ENCODE data around the gene LRP1. TPM values are rescaled to one million over a fixed set of nuclear protein-coding genes. Genes with fewer than 3 reads are reported as not detected.

Gene LRP1
- total and polyA plus RNA-seq, 2 experiments from 2014 or later, result 47.8 to 76.8 TPM

GRCh38 chr12:57149245-57149900 is 21.1 kb downstream of the LRP1 start:
- no peaks in the 10 kb centered on the region for H3K36me3 ChIP-seq (replicated peaks; ENCODE audit: insufficient read depth, low read depth)
- no peak for TF ChIP-seq CTCF (IDR thresholded peaks at IDR 0.05; ENCODE audit: poor library complexity)
- TF ChIP-seq EZH2 (IDR thresholded peaks at IDR 0.05; ENCODE audit: borderline replicate concordance), result no peak
- no peak for TF ChIP-seq EZH2phosphoT487 (IDR thresholded peaks at IDR 0.05; ENCODE audit: low read depth, severe bottlenecking, unreplicated experiment)
- peak overlapping the region; percentile 71 for H3K4me2 ChIP-seq
- no peaks in the 10 kb centered on the region for H3K9me3 ChIP-seq (ENCODE audit: low read depth)
- peak overlapping the region; percentile 98 for H3K27ac ChIP-seq
- H3K9me2 ChIP-seq (replicated peaks; ENCODE audit: insufficient read depth), result no peaks in the 10 kb centered on the region
- H3K4me1 ChIP-seq (ENCODE audit: insufficient read depth), result peaks cover 75% of the 10 kb centered on the region
- no peak overlapping the region for H3K4me3 ChIP-seq
- peak; percentile 56 for DNase-seq (ENCODE audit: low spot score)
- no peak overlapping the region for H2AFZ ChIP-seq
- no peaks in the 10 kb centered on the region for H3K27me3 ChIP-seq
- 64% methylated on average over 13 of the region's 13 CpGs for WGBS (ENCODE audit: low lambda C conversion rate, missing lambda C conversion rate)
- no peaks in the 10 kb centered on the region for H4K20me1 ChIP-seq (ENCODE audit: insufficient read depth, poor library complexity, severe bottlenecking)
- peaks cover 42% of the 10 kb centered on the region for H3K79me2 ChIP-seq

GRCh38 chr12:57150400-57151000 is 22.2 kb downstream of the LRP1 start:
- no peak overlapping the region for H3K4me2 ChIP-seq
- peaks cover 70% of the 10 kb centered on the region for H3K4me1 ChIP-seq (ENCODE audit: insufficient read depth)
- peaks cover 36% of the 10 kb centered on the region for H3K79me2 ChIP-seq
- 92% methylated on average over 6 of the region's 6 CpGs for WGBS (ENCODE audit: low lambda C conversion rate, missing lambda C conversion rate)
- H3K36me3 ChIP-seq (replicated peaks; ENCODE audit: insufficient read depth, low read depth), result no peaks in the 10 kb centered on the region
- H3K9me2 ChIP-seq (replicated peaks; ENCODE audit: insufficient read depth), result no peaks in the 10 kb centered on the region
- no peaks in the 10 kb centered on the region for H3K9me3 ChIP-seq (ENCODE audit: low read depth)
- H3K4me3 ChIP-seq, result no peak overlapping the region
- peak overlapping the region; percentile 98 for H3K27ac ChIP-seq
- no peaks in the 10 kb centered on the region for H3K27me3 ChIP-seq
- H2AFZ ChIP-seq, result no peak overlapping the region
- no peak for DNase-seq (ENCODE audit: low spot score)
- TF ChIP-seq CTCF (IDR thresholded peaks at IDR 0.05; ENCODE audit: poor library complexity), result no peak
- no peak for TF ChIP-seq EZH2 (IDR thresholded peaks at IDR 0.05; ENCODE audit: borderline replicate concordance)
- TF ChIP-seq EZH2phosphoT487 (IDR thresholded peaks at IDR 0.05; ENCODE audit: low read depth, severe bottlenecking, unreplicated experiment), result no peak
- no peaks in the 10 kb centered on the region for H4K20me1 ChIP-seq (ENCODE audit: insufficient read depth, poor library complexity, severe bottlenecking)

- Histone ChIP-seq H3K4me3 (no peak overlapping the region), H3K27ac (peak overlapping the region; percentile 98), H3K9me2 (replicated peaks; ENCODE audit: insufficient read depth) (no peaks in the 10 kb centered on the region), H3K4me1 (ENCODE audit: insufficient read depth) (peaks cover 57% of the 10 kb centered on the region), H4K20me1 (ENCODE audit: insufficient read depth, poor library complexity, severe bottlenecking) (no peaks in the 10 kb centered on the region), H3K27me3 (no peaks in the 10 kb centered on the region), H3K9me3 (ENCODE audit: low read depth) (no peaks in the 10 kb centered on the region), H3K4me2 (peak overlapping the region; percentile 40), H3K36me3 (replicated peaks; ENCODE audit: insufficient read depth, low read depth) (no peaks in the 10 kb centered on the region), H3K79me2 (peaks cover 31% of the 10 kb centered on the region), H2AFZ (no peak overlapping the region)
- no peak for DNase-seq (ENCODE audit: low spot score)
- 80% methylated on average over 17 of the region's 17 CpGs for WGBS (ENCODE audit: low lambda C conversion rate, missing lambda C conversion rate)
- TF ChIP-seq EZH2phosphoT487 (IDR thresholded peaks at IDR 0.05; ENCODE audit: low read depth, severe bottlenecking, unreplicated experiment) (no peak), CTCF (IDR thresholded peaks at IDR 0.05; ENCODE audit: poor library complexity) (no peak), EZH2 (IDR thresholded peaks at IDR 0.05; ENCODE audit: borderline replicate concordance) (no peak)
These were observed 23.7 kb downstream of the LRP1 start for GRCh38 chr12:57151741-57152630.
